Fibroblast of skin of left quadriceps (primary cell): Measurements from ENCODE around the gene EPHB1.

ENCODE experiments used
- DNase-seq, 2 experiments: peaks; one replicate each; pipeline ENCODE4 v3.0.0-alpha.2; 2013; ENCODE audit warnings: low read depth in 2 of 2

EPHB1 gene

GRCh38 chr3:135158520-135158919, 363.5 kb downstream of the EPHB1 start:
- no peak for DNase-seq

- DNase-seq = no peak
Measured at GRCh38 chr3:135159681-135160247, 364.7 kb downstream of the EPHB1 start.

- no peak for DNase-seq
Measured at GRCh38 chr3:135161425-135161824, 366.4 kb downstream of the EPHB1 start.

GRCh38 chr3:135163701-135164100, 368.6 kb downstream of the EPHB1 start:
- no peak for DNase-seq

GRCh38 chr3:135165260-135165659, 370.2 kb downstream of the EPHB1 start:
- no peak for DNase-seq

- DNase-seq = no peak
Measured at GRCh38 chr3:135166266-135166825, 371.3 kb downstream of the EPHB1 start.

GRCh38 chr3:135168822-135169221, 373.8 kb downstream of the EPHB1 start:
- no peak for DNase-seq

- no peak for DNase-seq
Measured at GRCh38 chr3:135169651-135170050, 374.6 kb downstream of the EPHB1 start.

- DNase-seq = no peak
Measured at GRCh38 chr3:135170732-135171131, 375.7 kb downstream of the EPHB1 start.

GRCh38 chr3:135172191-135172869, 377.3 kb downstream of the EPHB1 start:
- DNase-seq = no peak

- DNase-seq = peak; percentile 7 to 15
Measured at GRCh38 chr3:135175728-135176277, 380.7 kb downstream of the EPHB1 start.

GRCh38 chr3:135176881-135177280, 381.8 kb downstream of the EPHB1 start:
- DNase-seq = no peak

- DNase-seq = no peak
Measured at GRCh38 chr3:135178566-135178965, 383.5 kb downstream of the EPHB1 start.

- no peak for DNase-seq
Measured at GRCh38 chr3:135181408-135181807, 386.3 kb downstream of the EPHB1 start.

- DNase-seq = no peak
Measured at GRCh38 chr3:135182364-135182998, 387.4 kb downstream of the EPHB1 start.

GRCh38 chr3:135190658-135191057, 395.6 kb downstream of the EPHB1 start:
- DNase-seq = no peak

GRCh38 chr3:135191708-135192107, 396.6 kb downstream of the EPHB1 start:
- no peak for DNase-seq

- DNase-seq = no peak
Measured at GRCh38 chr3:135192929-135193328, 397.9 kb downstream of the EPHB1 start.

- DNase-seq = no peak
Measured at GRCh38 chr3:135197246-135197645, 402.2 kb downstream of the EPHB1 start.

- DNase-seq = no peak
Measured at GRCh38 chr3:135197856-135198255, 402.8 kb downstream of the EPHB1 start.

GRCh38 chr3:135199137-135199536, 404.1 kb downstream of the EPHB1 start:
- no peak for DNase-seq

GRCh38 chr3:135203026-135203425, 408.0 kb downstream of the EPHB1 start:
- DNase-seq = no peak

- DNase-seq = no peak
Measured at GRCh38 chr3:135213213-135213612, 418.2 kb downstream of the EPHB1 start.
